T-helper 2 cell treated with Interferon-gamma antibody and Interleukin-4, amounts not matched to agents 5 μg/mL and 100 μg/mL, for 36 hours (primary cell): ENCODE results near the gene KCNJ15.
A peak's percentile ranks its signal among the peaks of the same experiment; 100 is the strongest.

Source experiments
- DNase-seq: peaks from one replicate; pipeline ENCODE4 v3.0.0; 2021; ENCODE audit warnings: low spot score
- H3K27ac Mint-ChIP-seq: one replicate; pipeline ENCODE4 v1.8.0; 2021; ENCODE audit warnings: mild to moderate bottlenecking, mixed read lengths
- H3K27me3 Mint-ChIP-seq: one replicate; pipeline ENCODE4 v1.8.0; 2021; ENCODE audit warnings: low read depth, mixed read lengths
- H3K36me3 Mint-ChIP-seq: one replicate; pipeline ENCODE4 v1.8.0; 2021; ENCODE audit warnings: low read depth, mixed read lengths
- H3K4me1 Mint-ChIP-seq: one replicate; pipeline ENCODE4 v1.8.0; 2021; ENCODE audit warnings: low read depth, mixed read lengths
- H3K4me3 Mint-ChIP-seq: one replicate; pipeline ENCODE4 v1.8.0; 2022; ENCODE audit warnings: mild to moderate bottlenecking, moderate library complexity, mixed read lengths
- H3K9me3 Mint-ChIP-seq: one replicate; pipeline ENCODE4 v1.8.0; 2021; ENCODE audit warnings: mixed read lengths

The KCNJ15 gene

DNA sequence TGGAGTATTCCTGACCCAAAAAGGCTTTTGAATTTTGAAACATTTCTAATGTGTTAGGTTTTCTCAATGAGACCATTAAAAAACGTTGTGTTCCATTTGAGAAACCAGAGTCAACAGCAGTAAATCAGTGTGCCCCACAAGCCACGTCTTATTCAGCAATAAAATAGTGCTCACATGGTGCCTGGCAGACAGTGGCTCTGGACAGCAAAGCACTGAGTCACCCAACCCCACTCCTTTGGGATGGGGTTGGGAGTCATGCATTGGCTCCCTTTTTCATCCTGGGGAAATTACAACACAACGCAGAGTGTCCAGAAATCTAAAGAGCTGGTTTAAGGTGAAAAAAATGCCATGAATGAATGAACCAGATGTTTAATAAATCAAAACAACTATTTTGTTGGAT lies 46.5 kb downstream of the KCNJ15 start:
- Mint-ChIP-seq H3K27me3 (peaks cover 10% of the 10 kb centered on the region), H3K4me3 (no peak overlapping the region), H3K9me3 (no peaks in the 10 kb centered on the region), H3K27ac (no peak overlapping the region), H3K4me1 (peaks cover 16% of the 10 kb centered on the region), H3K36me3 (no peaks in the 10 kb centered on the region)
- no peak for DNase-seq

DNA sequence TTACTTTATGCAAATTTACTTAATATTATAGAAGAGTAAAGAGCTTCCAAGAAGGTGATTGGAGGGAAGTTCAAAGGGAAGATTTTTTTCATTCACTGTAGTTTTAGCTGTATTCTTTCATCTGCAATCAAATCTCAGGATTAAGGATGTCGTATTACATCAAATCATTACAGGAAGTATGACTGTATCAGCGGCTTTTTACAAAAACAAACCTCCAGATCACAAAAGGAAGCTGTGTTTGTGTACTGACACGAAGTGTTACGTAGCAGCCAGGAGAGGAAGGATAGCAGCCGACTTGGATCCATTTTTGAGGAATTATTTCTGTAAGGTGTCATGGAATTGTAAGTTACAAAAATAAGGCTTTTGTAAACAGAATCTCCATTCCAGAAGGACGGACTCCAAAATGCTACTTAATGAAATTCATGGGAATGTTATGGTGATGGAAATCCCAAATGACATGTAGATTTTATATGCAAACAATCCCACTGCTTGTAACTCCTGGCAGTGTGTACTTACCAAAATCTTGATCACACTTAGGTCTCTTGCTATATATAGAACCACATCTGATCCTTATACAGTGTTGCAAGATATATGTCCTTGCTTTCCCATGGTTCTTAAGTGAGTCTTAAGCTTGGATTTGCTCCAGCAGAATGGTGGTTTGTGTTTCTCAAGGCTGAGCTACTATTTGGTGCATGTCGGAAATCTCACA lies 49.8 kb downstream of the KCNJ15 start:
- peaks cover 6% of the 10 kb centered on the region for H3K4me1 Mint-ChIP-seq
- H3K27me3 Mint-ChIP-seq = peaks cover 7% of the 10 kb centered on the region
- peak overlapping the region; percentile 8 for H3K4me3 Mint-ChIP-seq
- no peaks in the 10 kb centered on the region for H3K36me3 Mint-ChIP-seq
- H3K27ac Mint-ChIP-seq = peak overlapping the region; percentile 17
- no peaks in the 10 kb centered on the region for H3K9me3 Mint-ChIP-seq
- no peak for DNase-seq

DNA sequence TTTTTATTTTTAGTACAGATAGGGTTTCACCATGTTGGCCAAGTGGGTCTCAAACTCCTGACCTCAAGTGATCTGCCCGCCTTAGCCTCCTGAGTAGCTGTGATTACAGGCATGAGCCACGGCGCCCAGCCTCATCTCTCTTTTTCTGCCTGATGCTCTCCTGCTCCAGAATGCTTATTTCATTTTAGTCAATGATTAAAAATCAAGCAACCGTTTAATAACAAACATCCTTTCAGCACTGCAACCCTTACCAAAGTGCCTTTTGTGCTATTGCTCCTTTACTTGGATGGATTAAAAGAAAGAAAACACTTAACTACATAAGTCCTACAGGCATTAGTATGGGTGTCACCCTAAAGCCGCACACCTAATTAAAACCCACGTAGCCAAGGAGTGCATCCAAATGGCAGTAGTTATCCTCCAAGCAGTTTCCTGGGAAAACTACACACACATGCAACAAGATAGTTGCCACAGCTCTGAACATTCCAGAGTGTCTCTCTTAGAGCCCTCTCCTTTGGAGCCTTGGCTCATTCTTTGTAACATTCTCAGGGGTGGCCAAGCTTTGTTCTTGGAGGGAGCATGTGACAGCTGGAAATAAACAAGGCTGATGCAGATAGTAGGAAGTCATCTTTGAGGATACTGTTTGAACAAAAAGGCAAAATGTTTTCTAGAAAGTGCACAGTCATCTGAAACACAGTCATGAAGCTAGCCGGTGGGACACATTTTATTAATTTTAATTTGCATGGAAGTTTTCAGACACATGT lies 51.2 kb downstream of the KCNJ15 start:
- DNase-seq = no peak
- Mint-ChIP-seq H3K36me3 (no peaks in the 10 kb centered on the region), H3K9me3 (no peaks in the 10 kb centered on the region), H3K27me3 (peaks cover 7% of the 10 kb centered on the region), H3K27ac (no peak overlapping the region), H3K4me3 (no peak overlapping the region), H3K4me1 (peaks cover 4% of the 10 kb centered on the region)

DNA sequence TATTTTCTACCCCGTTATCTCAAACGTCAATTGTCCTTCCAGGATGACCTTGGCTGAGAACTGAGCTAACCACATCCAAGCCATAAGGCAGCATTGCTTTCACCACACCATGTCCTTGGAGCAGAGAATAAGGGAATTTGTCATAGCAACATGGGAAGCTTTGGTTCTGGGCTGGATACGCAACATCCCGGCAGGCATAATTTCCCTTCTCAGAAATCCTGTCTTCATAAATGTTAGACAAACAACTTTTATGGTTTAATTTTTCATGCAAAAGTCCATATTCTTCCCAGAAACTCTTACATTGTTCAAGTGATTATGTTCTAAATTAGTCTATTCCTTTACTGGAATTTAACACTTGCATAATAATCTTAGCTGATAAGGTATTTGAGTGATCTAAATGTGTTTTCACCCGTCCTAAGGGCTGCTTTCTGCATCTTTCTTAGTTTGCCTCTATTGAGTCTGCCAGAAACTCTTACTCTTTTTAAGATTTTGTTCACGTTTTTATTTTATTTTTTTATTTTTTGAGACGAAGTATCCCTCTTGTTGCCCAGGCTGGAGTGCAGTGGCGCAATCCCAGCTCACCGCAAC lies 51.8 kb downstream of the KCNJ15 start:
- Mint-ChIP-seq H3K4me3 (no peak overlapping the region), H3K36me3 (no peaks in the 10 kb centered on the region), H3K4me1 (peaks cover 4% of the 10 kb centered on the region), H3K9me3 (no peaks in the 10 kb centered on the region), H3K27me3 (peaks cover 11% of the 10 kb centered on the region), H3K27ac (no peak overlapping the region)
- DNase-seq = no peak

DNA sequence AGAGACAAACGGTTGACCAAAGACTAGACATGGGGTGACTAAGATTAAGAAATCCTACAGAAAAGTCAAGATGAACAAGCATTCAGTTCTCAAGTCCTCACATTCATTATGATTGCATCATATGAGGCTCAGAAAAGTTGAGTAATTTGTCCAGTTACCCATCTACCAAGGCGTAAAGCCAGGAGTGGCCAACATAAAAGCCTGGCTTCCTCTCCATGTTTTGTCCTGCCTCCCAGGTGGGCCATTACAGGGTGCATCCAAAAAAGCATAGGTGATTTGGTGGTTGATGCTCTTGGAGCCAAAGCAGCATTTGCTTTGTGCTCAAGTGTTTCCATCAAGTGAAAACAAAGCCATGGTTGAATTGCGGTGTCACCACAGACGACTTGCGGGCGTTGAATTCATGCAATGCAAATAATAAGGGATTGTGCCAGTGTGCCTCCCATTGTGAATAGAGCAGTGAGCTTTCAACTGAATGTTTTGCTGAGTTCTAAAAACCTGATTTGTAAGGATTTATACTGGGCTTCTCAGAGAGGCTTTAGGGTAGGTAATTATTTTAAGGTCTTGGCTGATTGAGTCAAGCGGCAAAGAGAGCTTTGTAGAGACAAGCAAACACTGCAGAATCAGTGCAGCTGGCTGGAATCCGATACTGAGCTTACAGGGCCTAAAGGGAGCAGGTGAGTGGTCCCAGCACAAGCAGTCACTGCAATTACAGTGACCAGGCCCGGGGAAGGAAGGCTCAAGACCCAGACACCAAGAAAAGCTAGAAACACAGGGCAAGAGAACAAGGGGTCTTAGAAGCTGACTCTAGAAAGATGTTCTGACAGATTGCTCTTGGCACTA lies 54.1 kb downstream of the KCNJ15 start:
- H3K27me3 Mint-ChIP-seq = peaks cover 6% of the 10 kb centered on the region
- peaks cover 4% of the 10 kb centered on the region for H3K4me1 Mint-ChIP-seq
- H3K27ac Mint-ChIP-seq = no peak overlapping the region
- H3K4me3 Mint-ChIP-seq = no peak overlapping the region
- no peaks in the 10 kb centered on the region for H3K36me3 Mint-ChIP-seq
- no peak for DNase-seq
- H3K9me3 Mint-ChIP-seq = no peaks in the 10 kb centered on the region

DNA sequence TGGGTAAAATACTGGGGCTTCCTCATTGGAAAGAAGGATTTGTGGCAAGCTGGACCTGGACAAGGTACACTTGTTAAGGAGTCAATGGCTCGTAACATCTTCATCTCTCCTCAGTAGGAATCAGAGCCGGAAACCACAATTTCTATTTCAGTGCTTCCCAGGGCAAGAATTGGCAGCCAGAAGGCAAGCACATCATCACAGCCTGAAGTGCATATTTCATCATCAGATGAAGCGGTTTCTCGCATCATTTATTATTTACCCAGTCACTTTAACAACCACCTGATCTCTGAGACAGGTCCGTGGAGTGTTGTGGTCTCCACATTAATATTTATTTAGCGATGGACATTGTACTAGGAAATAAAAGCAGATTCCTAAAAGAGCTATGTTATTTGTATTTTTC lies 55.0 kb downstream of the KCNJ15 start:
- H3K27me3 Mint-ChIP-seq = peaks cover 6% of the 10 kb centered on the region
- no peak overlapping the region for H3K27ac Mint-ChIP-seq
- no peaks in the 10 kb centered on the region for H3K9me3 Mint-ChIP-seq
- DNase-seq = no peak
- H3K4me3 Mint-ChIP-seq = no peak overlapping the region
- H3K4me1 Mint-ChIP-seq = no peaks in the 10 kb centered on the region
- H3K36me3 Mint-ChIP-seq = no peaks in the 10 kb centered on the region

DNA sequence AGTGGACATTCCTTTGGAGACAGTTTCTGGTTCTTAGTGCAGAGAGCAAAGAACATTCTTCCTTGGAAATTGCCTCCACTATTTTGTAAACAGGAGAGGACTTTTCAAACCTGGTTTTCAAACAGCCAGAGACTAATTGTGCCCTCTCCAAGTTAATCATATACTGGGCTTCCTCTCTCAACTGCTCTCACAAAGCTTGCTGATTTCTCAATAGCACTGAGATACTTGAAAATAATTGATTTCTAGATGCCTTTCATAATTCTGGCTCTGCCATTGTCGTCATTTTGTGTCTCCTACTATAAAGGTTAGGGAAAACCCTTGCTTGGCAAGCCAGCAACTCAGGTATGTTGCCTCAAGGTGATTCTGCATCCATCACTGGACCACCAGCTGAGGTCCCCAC lies 56.0 kb downstream of the KCNJ15 start:
- no peaks in the 10 kb centered on the region for H3K4me1 Mint-ChIP-seq
- H3K27me3 Mint-ChIP-seq = peaks cover 6% of the 10 kb centered on the region
- H3K36me3 Mint-ChIP-seq = no peaks in the 10 kb centered on the region
- no peaks in the 10 kb centered on the region for H3K9me3 Mint-ChIP-seq
- no peak overlapping the region for H3K4me3 Mint-ChIP-seq
- no peak for DNase-seq
- H3K27ac Mint-ChIP-seq = no peak overlapping the region

DNA sequence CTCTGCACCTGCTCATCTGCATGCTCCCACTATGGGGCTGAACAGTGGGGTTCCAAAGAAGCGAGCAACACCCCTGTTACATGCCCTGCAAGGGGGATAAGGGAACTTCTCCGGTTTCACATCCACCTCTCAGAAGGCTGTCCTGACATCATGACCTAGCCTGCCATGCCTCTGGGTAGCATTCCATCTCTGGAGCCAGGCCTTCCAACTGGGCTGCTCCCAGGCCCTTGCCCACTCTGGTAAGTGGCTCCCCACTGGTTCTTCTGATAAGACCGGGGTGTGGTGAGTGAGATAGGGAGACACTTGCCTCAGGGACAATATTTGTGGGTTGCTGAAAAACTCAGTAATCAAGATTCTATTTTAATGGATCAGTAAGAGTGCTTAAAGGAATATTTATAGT lies 57.8 kb downstream of the KCNJ15 start:
- peaks cover 6% of the 10 kb centered on the region for H3K27me3 Mint-ChIP-seq
- H3K4me3 Mint-ChIP-seq = no peak overlapping the region

DNA sequence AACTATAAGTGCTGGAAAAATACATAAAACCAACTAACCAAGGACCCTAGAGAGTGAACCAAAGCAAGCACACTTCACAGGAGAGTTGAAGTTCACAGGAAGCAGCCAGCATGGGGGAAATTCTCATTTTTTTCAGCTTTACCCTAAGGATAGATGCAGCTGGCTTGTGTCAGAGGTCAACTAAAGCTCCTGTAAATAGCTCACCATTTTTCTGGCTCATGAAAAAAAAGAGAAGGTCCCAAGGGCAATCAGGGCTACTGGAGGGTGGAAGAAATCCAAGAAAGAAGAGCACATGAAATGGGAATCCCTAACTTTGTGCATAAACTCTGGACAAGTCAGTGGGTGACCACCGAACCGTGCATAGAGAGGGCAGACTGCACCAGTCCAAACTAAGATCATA lies 58.3 kb downstream of the KCNJ15 start:
- H3K36me3 Mint-ChIP-seq = no peaks in the 10 kb centered on the region
- no peak overlapping the region for H3K27ac Mint-ChIP-seq
- peaks cover 6% of the 10 kb centered on the region for H3K27me3 Mint-ChIP-seq
- no peak for DNase-seq
- H3K9me3 Mint-ChIP-seq = no peaks in the 10 kb centered on the region
- no peak overlapping the region for H3K4me3 Mint-ChIP-seq
- no peaks in the 10 kb centered on the region for H3K4me1 Mint-ChIP-seq

More for the DNA sequence above, 57.8 kb downstream of the KCNJ15 start:
- no peak for DNase-seq
- no peaks in the 10 kb centered on the region for H3K9me3 Mint-ChIP-seq
- no peaks in the 10 kb centered on the region for H3K36me3 Mint-ChIP-seq
- H3K4me1 Mint-ChIP-seq = no peaks in the 10 kb centered on the region
- no peak overlapping the region for H3K27ac Mint-ChIP-seq

DNA sequence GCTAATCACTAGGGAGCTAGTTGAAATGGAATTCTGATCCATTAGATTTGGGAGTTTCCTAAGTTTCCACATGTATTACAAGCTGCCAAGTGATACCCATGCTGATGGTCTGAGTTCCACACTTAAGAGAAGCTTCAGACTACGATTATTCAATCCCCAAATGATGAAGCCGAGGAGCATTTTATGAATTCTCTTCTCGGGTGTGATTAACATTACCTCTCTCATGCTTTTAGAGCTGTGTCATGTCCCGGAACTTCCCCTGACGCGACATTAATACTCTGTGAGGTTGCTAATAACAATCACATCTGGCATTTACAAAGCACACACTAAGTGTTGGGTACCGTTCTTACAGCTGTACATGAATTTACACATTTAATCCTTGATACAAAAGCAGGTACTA lies 63.0 kb downstream of the KCNJ15 start:
- no peaks in the 10 kb centered on the region for H3K27me3 Mint-ChIP-seq
- H3K27ac Mint-ChIP-seq = no peak overlapping the region
- no peaks in the 10 kb centered on the region for H3K9me3 Mint-ChIP-seq
- H3K4me3 Mint-ChIP-seq = no peak overlapping the region
- no peaks in the 10 kb centered on the region for H3K36me3 Mint-ChIP-seq
- H3K4me1 Mint-ChIP-seq = peaks cover 9% of the 10 kb centered on the region
- no peak for DNase-seq

DNA sequence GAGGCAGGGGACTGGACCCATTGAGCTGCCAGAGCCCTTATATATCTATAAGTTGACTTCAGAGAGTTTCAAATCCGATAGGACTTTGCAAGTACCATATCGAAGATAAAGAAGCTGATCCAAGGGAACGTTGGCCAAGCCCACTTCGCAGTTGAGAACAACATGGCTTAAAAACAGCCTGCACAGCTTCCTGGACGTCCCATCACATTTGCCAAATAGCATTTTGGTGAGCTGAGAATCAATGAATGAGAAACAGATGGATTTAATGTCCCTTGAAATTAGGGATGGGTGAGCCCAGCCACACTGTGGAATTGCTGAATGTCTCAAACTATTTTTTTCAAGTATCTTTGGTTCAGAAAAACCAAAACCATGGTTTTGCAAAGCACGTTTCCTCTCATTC lies 64.8 kb downstream of the KCNJ15 start:
- peaks cover 2% of the 10 kb centered on the region for H3K27me3 Mint-ChIP-seq
- H3K27ac Mint-ChIP-seq = no peak overlapping the region
- H3K36me3 Mint-ChIP-seq = no peaks in the 10 kb centered on the region
- H3K9me3 Mint-ChIP-seq = no peaks in the 10 kb centered on the region
- peaks cover 9% of the 10 kb centered on the region for H3K4me1 Mint-ChIP-seq
- DNase-seq = no peak
- H3K4me3 Mint-ChIP-seq = no peak overlapping the region

DNA sequence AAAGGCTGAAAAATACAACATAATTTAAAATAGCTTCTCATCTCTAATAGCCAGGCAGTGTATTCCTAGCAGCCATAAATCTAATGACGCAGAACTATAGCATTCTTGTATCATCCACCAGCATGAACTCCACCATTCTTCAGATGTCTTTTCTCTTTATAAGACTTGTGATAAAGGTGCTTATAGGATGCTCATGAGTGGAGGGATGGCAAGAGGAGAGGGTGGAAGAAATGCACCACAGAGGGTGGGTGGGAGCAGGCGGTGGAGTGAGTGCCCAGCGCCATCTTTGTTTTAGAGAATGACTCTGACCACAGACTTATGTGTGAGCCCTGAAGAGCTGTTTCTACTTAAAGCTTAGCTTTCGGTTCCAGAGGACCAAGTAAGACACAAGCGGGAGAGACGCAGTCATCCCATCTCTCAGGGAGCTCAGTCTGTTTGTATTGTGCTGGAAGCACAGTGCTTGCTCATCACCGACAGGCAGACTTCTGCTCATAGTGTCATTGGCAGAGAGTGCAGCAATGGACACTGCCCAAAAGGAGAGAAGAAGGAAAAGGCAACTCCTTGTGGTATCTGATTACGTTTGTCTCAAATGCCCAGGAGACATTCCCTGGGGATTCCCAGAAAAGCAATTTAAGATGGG lies 65.6 kb downstream of the KCNJ15 start:
- Mint-ChIP-seq H3K27ac (no peak overlapping the region), H3K4me3 (no peak overlapping the region), H3K4me1 (peaks cover 9% of the 10 kb centered on the region), H3K36me3 (no peaks in the 10 kb centered on the region), H3K9me3 (no peaks in the 10 kb centered on the region), H3K27me3 (peaks cover 2% of the 10 kb centered on the region)
- no peak for DNase-seq

DNA sequence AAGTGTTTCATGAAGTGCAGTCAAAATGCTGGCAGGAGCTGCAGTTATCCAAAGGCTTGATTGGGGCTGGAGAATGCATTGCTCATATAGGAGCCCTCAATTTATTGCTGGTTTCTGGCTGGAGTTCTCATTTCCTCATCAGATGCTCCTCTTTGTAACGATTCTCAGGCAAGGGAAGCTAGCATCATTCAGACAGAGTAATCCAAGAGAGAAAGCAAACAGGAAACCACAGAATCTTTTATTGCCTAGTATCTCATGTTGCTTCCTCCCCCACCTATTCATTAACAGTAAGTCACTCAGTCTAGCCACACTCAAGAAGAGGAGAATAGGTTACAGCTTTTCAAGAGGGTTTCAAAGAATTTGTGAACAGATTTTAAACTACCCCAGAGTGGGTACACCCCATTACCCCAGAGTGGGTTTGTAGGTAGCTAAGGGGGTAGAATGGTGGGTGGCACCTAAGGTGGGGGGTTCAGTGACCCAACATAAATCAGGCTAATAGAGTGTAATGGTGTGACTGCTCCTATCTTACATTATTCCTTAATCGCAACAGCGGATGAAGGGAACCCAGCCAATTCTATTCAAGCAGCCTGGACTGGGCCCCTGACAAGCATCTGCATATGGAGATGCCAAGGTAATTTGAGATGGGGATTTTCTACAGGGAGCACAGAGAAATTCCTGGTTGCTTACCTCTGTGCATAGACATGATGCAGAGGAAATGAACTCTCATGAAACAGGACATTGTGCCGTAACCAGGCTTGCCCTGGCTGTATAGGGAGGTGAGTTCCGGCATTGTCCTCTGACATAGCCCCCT lies 67.1 kb downstream of the KCNJ15 start:
- Mint-ChIP-seq H3K27ac (no peak overlapping the region), H3K4me3 (no peak overlapping the region), H3K27me3 (peaks cover 2% of the 10 kb centered on the region), H3K9me3 (no peaks in the 10 kb centered on the region), H3K36me3 (no peaks in the 10 kb centered on the region), H3K4me1 (peaks cover 11% of the 10 kb centered on the region)
- DNase-seq = no peak
